Neural progenitor cell (in vitro differentiated cells): ENCODE results near the gene RNF144A. TPM values are rescaled to one million over a fixed set of nuclear protein-coding genes. Genes with fewer than 3 reads are reported as not detected.

ENCODE experiments used
- DNase-seq: peaks from one replicate; pipeline ENCODE4 v3.0.0-alpha.2; 2016; ENCODE audit warnings: low spot score
- H2AFZ ChIP-seq: fragments of 200-600 bp; sonication (generic); replicated peaks from 2 replicates; pipeline ENCODE4 v1.6.1; 2016; ENCODE audit warnings: antibody characterized with exemption
- H3F3A ChIP-seq: fragments of 200-600 bp; sonication (generic); 2 replicates; pipeline ENCODE4 v1.6.1; 2016; ENCODE audit warnings: antibody characterized with exemption, low read depth
- H3K27ac ChIP-seq: fragments of 200-600 bp; sonication (generic); 2 replicates; pipeline ENCODE4 v1.5.1; 2016; ENCODE audit warnings: mild to moderate bottlenecking
- H3K27me3 ChIP-seq: fragments of 200-600 bp; sonication (generic); 2 replicates; pipeline ENCODE4 v1.6.1; 2016; ENCODE audit warnings: mild to moderate bottlenecking, moderate library complexity
- H3K36me3 ChIP-seq: fragments of 200-600 bp; sonication (generic); 2 replicates; pipeline ENCODE4 v1.5.1; 2016
- H3K4me1 ChIP-seq: fragments of 200-600 bp; sonication (generic); 2 replicates; pipeline ENCODE4 v1.6.1; 2016; ENCODE audit warnings: mixed run types
- H3K4me2 ChIP-seq: fragments of 200-600 bp; sonication (generic); 2 replicates; pipeline ENCODE4 v1.6.1; 2016
- H3K4me3 ChIP-seq: fragments of 200-600 bp; sonication (generic); 2 replicates; pipeline ENCODE4 v1.5.1; 2016
- H3K79me2 ChIP-seq: fragments of 200-600 bp; sonication (generic); 2 replicates; pipeline ENCODE4 v1.6.1; 2016; ENCODE audit warnings: low read depth
- H3K9ac ChIP-seq: fragments of 200-600 bp; sonication (generic); 2 replicates; pipeline ENCODE4 v1.6.1; 2016
- H3K9me3 ChIP-seq: fragments of 200-600 bp; sonication (generic); 2 replicates; pipeline ENCODE4 v1.5.1; 2016; ENCODE audit warnings: low read depth
- H4K20me1 ChIP-seq: fragments of 200-600 bp; sonication (generic); 2 replicates; pipeline ENCODE4 v1.6.1; 2016; ENCODE audit warnings: low read depth
- H3K27ac Mint-ChIP-seq: 3 replicates; pipeline ENCODE4 v1.8.0; 2021; ENCODE audit warnings: mixed read lengths
- H3K27me3 Mint-ChIP-seq: 2 replicates; pipeline ENCODE4 v1.8.0; 2022; ENCODE audit warnings: low read depth, mild to moderate bottlenecking, inconsistent platforms, moderate library complexity, mixed read lengths; ENCODE audit not compliant: insufficient read depth
- H3K36me3 Mint-ChIP-seq: 3 replicates; pipeline ENCODE4 v1.8.0; 2021; ENCODE audit warnings: mixed read lengths
- H3K4me1 Mint-ChIP-seq: 3 replicates; pipeline ENCODE4 v1.8.0; 2021; ENCODE audit warnings: mixed read lengths
- H3K4me3 Mint-ChIP-seq: 3 replicates; pipeline ENCODE4 v1.8.0; 2021; ENCODE audit warnings: mild to moderate bottlenecking, moderate library complexity, mixed read lengths
- H3K9me3 Mint-ChIP-seq: 3 replicates; pipeline ENCODE4 v1.8.0; 2020; ENCODE audit warnings: mixed read lengths
- EZH2 ChIP-seq: fragments of 200-600 bp; sonication (generic); IDR thresholded peaks from 2 replicates; pipeline ENCODE4 v1.6.1; 2017; ENCODE audit warnings: antibody characterized with exemption, mild to moderate bottlenecking, moderate library complexity
- EZH2phosphoT487 ChIP-seq: fragments of 200-600 bp; sonication (generic); IDR thresholded peaks from 2 replicates; pipeline ENCODE4 v1.6.1; 2017; ENCODE audit warnings: antibody characterized with exemption
- total RNA-seq: library from RNA; depleted of rRNA; stranded (reverse); fragments of >200 nt; gene quantifications from 2 replicates; pipeline ENCODE4 v1.2.3, GENCODE V29; 2015; ENCODE audit warnings: low replicate concordance
- TF ChIP-seq, protein P1 (sequence below): fragments of 200-600 bp; sonication (generic); IDR thresholded peaks from 2 replicates; pipeline ENCODE4 v1.5.1; 2017; ENCODE audit warnings: antibody characterized with exemption, mild to moderate bottlenecking

RNF144A gene
- total RNA-seq, 1 donor from 2014 or later: 32.0 TPM

GRCh38 chr2:6977786-6978185 is 60.6 kb downstream of the RNF144A start:
- H3K27me3 ChIP-seq: no peaks in the 10 kb centered on the region
- H3K4me1 ChIP-seq: no peaks in the 10 kb centered on the region
- no peak overlapping the region for H3K4me2 ChIP-seq
- no peaks in the 10 kb centered on the region for H3K36me3 ChIP-seq
- H3F3A ChIP-seq: no peaks in the 10 kb centered on the region
- H3K9ac ChIP-seq: no peak overlapping the region
- Mint-ChIP-seq H3K4me3 (no peak overlapping the region), H3K9me3 (peaks cover 46% of the 10 kb centered on the region), H3K27me3 (no peaks in the 10 kb centered on the region), H3K36me3 (peaks cover 60% of the 10 kb centered on the region), H3K27ac (no peak overlapping the region), H3K4me1 (peaks cover 5% of the 10 kb centered on the region)
- DNase-seq: no peak
- H3K4me3 ChIP-seq: no peak overlapping the region
- TF ChIP-seq, protein P1, sequence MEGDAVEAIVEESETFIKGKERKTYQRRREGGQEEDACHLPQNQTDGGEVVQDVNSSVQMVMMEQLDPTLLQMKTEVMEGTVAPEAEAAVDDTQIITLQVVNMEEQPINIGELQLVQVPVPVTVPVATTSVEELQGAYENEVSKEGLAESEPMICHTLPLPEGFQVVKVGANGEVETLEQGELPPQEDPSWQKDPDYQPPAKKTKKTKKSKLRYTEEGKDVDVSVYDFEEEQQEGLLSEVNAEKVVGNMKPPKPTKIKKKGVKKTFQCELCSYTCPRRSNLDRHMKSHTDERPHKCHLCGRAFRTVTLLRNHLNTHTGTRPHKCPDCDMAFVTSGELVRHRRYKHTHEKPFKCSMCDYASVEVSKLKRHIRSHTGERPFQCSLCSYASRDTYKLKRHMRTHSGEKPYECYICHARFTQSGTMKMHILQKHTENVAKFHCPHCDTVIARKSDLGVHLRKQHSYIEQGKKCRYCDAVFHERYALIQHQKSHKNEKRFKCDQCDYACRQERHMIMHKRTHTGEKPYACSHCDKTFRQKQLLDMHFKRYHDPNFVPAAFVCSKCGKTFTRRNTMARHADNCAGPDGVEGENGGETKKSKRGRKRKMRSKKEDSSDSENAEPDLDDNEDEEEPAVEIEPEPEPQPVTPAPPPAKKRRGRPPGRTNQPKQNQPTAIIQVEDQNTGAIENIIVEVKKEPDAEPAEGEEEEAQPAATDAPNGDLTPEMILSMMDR: no peak
- TF ChIP-seq EZH2phosphoT487 (no peak), EZH2 (no peak)
- no peaks in the 10 kb centered on the region for H3K79me2 ChIP-seq
- H3K27ac ChIP-seq: no peak overlapping the region
- H2AFZ ChIP-seq: no peak overlapping the region
- no peaks in the 10 kb centered on the region for H3K9me3 ChIP-seq
- no peaks in the 10 kb centered on the region for H4K20me1 ChIP-seq

- TF ChIP-seq, protein P1: no peak
- TF ChIP-seq EZH2phosphoT487 (no peak), EZH2 (no peak)
These were observed 61.8 kb downstream of the RNF144A start for GRCh38 chr2:6978991-6979390.

DNA sequence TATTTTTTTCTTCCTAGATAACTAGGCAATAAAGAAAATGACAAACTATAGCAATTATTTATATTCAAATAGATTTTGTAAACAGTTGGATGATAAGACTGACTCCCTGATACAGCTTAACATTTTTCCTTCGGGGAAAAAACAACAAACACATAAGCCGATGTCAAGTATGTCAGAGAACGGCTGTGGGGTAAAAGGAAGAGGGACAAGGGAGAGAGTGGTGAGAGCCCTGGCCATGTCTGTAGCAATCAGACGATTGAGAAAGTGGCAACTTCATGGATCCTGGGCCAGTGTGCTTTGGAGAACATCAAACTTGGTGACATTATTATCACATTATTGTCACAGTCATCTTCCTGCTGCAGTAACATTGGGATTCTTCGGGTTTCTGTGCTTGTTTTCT is 65.2 kb downstream of the RNF144A start:
- H3K27me3 Mint-ChIP-seq: peaks cover 6% of the 10 kb centered on the region
- peaks cover 48% of the 10 kb centered on the region for H3K36me3 Mint-ChIP-seq
- H3K27ac Mint-ChIP-seq: no peak overlapping the region
- Histone ChIP-seq H3K79me2 (no peaks in the 10 kb centered on the region), H3K4me1 (peaks cover 29% of the 10 kb centered on the region), H4K20me1 (no peaks in the 10 kb centered on the region), H3K4me2 (no peak overlapping the region), H3K4me3 (no peak overlapping the region), H3K9ac (no peak overlapping the region), H3K27ac (no peak overlapping the region), H2AFZ (no peak overlapping the region), H3K9me3 (no peaks in the 10 kb centered on the region), H3F3A (peaks cover 20% of the 10 kb centered on the region), H3K36me3 (no peaks in the 10 kb centered on the region), H3K27me3 (no peaks in the 10 kb centered on the region)
- TF ChIP-seq, protein P1: no peak
- DNase-seq: no peak
- H3K9me3 Mint-ChIP-seq: peaks cover 50% of the 10 kb centered on the region
- H3K4me3 Mint-ChIP-seq: no peak overlapping the region
- peaks cover 49% of the 10 kb centered on the region for H3K4me1 Mint-ChIP-seq

More at GRCh38 chr2:6978991-6979390, 61.8 kb downstream of the RNF144A start:
- Histone ChIP-seq H3K36me3 (no peaks in the 10 kb centered on the region), H3K27me3 (no peaks in the 10 kb centered on the region), H3K4me3 (no peak overlapping the region), H2AFZ (no peak overlapping the region), H3K9me3 (no peaks in the 10 kb centered on the region), H4K20me1 (no peaks in the 10 kb centered on the region), H3K4me2 (no peak overlapping the region), H3K4me1 (no peaks in the 10 kb centered on the region), H3K27ac (no peak overlapping the region), H3K9ac (no peak overlapping the region), H3K79me2 (no peaks in the 10 kb centered on the region), H3F3A (no peaks in the 10 kb centered on the region)
- peaks cover 17% of the 10 kb centered on the region for H3K4me1 Mint-ChIP-seq
- no peak overlapping the region for H3K27ac Mint-ChIP-seq
- DNase-seq: no peak
- H3K4me3 Mint-ChIP-seq: no peak overlapping the region
- peaks cover 53% of the 10 kb centered on the region for H3K36me3 Mint-ChIP-seq
- H3K9me3 Mint-ChIP-seq: peaks cover 47% of the 10 kb centered on the region
- H3K27me3 Mint-ChIP-seq: no peaks in the 10 kb centered on the region
